Left renal cortex interstitium (tissue), 4 donors: ENCODE measurements around the gene SLC22A4. TPM values are rescaled to one million over a fixed set of nuclear protein-coding genes. Genes with fewer than 3 reads are reported as not detected.

Experiments used
- DNase-seq, 4 donors: peaks; one replicate each; pipeline ENCODE4 v3.0.0-alpha.2; 2013; ENCODE audit warnings: low read depth in 4 of 4, low spot score in 2 of 4, missing footprints in 1 of 4
- polyA plus RNA-seq, 4 donors: library from polyadenylated mRNA; unstranded; fragments of 120-200 nt; gene quantifications; one replicate each; pipeline ENCODE4 v1.2.1, GENCODE V29; 2013; ENCODE audit not compliant: insufficient read length in 4 of 4

The SLC22A4 gene
- polyA plus RNA-seq, 4 donors: 4.6 to 9.2 (median 6.3) TPM

DNA sequence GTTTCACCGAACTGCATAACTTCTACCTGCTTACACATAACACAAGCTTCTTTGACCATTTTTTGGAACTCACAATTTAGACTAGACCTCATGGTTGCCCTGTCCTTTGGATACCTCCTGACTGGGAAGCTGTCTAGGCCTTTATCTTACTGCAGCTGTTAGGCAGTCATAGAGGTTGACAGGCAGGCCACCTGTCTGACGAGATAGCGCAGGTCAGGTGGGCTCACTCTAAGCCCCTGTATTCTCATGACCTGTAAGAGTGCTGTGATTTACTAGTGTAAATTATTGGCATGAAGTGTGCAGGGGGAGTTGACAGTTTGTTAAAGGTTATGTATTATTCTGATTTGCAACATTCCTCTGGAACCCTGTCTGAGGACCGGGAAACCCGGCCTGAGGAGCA lies 29.0 kb downstream of the SLC22A4 start:
- no peak for DNase-seq

DNA sequence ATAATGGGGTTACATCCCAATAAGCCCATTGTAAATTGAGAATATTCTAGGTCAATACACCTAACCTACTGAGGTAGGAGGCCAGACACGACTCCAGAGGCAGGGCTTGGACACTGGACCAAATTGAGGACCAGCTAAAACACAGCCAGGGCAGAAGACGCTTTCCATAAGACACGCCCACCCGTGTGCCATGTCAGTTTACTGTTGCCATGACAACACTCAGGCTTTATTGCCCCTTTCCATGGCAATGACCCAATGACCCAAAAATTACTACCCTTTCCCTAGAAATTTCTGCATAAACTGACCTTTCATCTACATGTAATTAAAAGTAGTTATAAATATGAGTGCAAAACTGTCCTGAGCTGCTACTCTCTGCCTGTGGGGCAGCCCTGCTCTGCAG lies 31.5 kb downstream of the SLC22A4 start:
- DNase-seq: no peak

DNA sequence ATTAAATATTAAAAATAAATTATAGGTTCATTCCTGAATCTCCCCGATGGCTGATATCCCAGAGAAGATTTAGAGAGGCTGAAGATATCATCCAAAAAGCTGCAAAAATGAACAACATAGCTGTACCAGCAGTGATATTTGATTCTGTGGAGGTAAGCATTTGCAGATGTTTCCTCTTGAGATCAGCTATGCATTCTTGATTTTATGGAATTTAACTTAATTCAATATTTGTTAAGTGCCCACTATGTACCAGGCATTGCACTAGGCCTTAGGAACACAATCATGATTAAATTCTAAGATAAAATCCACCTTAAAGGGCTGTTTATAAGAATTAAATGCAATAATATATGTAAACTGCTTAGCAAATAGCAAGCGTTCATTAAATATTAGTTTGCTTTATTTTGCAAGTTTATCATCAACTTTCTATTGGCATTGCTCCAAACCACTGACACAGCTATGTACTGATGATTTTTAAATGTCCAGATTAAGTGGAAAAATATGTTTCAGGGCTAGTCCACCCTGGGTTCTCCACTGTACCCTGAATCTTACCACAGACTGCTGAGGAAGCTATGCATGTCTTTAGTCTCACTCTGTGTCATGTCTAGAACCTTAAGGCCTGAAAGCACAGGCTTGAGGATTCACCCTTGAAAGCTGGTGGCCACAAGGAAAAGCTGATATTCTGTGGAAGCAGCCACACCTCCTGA lies 33.2 kb downstream of the SLC22A4 start:
- no peak for DNase-seq

DNA sequence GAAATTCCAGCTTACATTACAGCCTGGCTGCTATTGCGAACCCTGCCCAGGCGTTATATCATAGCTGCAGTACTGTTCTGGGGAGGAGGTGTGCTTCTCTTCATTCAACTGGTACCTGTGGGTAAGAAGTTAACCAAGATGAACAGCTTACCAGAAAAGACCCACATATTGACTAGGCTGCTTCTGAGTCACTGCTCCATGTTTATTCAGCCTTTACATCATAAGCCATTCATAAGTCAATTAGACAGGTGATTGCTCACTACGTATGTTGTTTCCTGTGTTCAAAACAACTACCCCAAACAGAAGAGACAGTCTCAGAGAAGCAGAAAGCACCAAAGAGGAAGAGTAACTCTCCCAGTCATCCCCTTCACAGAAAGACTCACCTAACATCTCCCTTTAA lies 40.6 kb downstream of the SLC22A4 start:
- no peak for DNase-seq

DNA sequence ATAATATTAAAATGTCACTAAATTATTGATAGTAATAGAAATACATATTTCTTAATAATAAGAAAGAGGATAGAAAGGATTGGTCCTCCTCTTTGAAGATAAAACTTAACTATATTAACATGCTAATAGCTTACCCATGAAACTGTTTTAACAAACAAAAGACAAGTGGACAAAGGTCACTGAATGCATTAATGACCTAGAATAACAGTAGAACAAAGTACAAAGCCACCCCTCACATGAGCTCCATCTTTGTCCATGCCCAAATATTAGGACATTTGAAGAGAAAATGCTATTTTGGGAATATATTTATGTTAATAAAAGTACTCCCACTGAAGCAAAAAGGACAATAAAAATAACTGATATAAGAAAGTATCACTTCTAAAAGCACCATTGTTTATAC lies 41.2 kb downstream of the SLC22A4 start:
- DNase-seq: no peak

DNA sequence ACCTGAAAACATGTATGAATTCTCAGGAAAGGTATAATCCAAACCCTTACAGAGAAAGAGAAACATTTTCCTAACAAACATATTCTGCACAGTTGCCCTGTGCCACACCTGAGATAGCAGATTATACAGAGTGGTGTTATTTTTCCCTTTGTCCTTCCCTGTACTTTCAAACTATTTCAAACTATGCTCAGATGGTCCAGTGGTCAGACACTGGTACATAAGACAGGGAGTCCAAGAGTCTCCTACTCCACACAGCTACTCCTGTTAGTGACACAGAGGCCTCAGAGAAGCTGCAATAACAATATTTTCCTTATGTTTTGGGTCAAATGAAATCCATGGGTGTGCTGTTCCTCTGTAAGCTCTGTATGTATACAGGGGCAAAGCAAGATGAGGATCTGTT lies 45.3 kb downstream of the SLC22A4 start:
- DNase-seq: no peak

DNA sequence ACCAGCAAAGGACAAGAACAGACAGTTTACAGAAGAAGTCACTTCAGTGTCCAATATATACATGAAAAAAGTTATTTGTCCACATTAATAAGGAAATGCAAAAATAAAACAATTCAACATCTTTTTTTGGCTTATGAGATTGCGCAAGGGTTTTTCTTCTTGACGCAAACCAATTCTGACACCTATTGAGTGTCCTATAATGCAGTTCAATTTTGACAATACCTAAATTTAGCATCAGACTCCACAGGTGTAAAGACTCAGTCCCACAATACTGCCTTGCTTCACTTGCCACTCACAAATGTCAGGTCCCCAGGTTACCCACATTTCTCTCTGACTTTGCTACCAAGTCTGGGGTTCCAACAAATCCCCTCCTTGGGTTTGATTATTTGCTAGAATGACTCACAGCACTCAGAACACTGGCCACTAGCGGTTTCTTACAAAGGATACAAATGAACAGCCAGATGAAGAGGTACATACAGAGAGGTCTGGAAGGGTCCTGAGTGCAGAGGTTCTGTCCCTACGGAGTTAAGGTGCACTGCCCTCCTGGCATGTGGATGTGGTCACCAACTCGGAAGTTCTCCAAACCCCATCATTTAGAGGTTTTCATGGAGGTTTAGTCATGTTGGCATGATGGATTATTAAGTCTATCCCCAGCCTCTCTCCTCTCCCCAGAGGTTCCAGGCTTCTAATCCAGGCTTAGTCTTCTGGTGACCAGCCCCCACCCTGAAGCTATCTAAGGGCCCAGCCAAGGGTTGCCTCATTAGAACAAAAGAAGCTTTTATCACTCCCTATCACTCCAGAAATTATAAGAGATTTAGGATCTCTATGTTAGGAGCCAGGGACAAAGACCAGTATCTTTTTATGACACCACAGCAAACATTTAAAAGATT lies 48.3 kb downstream of the SLC22A4 start:
- DNase-seq: no peak

DNA sequence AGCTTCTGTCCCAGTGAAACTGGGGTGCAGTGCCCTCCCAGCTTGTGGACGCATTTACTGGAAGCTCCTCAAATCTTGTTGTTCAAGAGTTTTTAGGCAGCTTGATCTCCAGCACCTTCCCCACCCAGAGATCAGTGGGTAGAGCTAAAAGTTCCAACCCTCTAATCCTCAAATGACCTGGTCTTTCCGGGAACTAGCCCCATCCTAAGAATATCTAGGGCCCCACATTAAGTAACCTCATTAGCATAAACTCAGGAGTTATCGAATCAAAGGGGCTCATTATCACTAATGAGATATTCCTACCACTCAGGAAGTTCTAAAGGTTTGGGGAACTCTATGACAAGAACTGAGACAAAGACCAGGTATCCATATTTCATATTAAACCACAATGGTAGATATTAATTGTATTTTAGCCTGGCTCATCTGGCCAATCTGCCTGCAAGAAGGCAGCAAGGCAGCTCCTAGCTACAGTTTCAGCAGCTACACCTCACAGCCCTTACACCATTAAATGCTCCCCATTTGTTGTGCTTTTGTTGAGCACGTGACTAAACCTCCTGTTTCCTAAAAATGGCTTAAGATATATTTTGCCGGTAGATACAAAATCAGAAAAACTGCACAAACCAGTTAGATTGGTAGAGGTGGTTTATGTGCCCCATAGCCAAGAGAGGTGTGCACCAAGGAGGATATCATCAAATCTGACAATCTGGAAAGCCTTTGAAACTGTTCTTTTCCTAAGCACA lies 50.8 kb downstream of the SLC22A4 start:
- DNase-seq: no peak

DNA sequence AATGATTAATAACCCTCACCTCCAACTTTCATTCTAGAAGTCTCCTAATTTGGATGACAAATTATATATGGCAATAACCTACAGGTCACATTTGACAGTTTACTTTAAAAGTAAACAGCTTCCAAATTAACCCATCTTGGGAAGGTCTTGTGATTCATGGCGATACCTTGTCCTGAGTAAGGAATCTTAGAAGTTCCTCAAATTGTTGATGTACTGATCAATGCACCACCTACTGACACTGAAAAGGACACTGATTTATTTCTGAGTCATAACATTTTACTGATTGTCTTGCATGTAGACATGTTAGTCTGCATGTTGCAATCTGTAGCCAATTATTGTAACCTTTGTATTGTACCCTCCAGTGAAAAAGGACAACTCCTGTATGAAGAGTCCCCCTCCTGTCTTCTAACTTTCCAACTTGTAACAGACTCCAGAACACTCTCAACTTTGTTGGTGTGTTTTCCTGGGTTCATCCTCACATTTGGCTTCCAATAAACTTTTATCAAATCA lies 59.3 kb downstream of the SLC22A4 start:
- no peak for DNase-seq

DNA sequence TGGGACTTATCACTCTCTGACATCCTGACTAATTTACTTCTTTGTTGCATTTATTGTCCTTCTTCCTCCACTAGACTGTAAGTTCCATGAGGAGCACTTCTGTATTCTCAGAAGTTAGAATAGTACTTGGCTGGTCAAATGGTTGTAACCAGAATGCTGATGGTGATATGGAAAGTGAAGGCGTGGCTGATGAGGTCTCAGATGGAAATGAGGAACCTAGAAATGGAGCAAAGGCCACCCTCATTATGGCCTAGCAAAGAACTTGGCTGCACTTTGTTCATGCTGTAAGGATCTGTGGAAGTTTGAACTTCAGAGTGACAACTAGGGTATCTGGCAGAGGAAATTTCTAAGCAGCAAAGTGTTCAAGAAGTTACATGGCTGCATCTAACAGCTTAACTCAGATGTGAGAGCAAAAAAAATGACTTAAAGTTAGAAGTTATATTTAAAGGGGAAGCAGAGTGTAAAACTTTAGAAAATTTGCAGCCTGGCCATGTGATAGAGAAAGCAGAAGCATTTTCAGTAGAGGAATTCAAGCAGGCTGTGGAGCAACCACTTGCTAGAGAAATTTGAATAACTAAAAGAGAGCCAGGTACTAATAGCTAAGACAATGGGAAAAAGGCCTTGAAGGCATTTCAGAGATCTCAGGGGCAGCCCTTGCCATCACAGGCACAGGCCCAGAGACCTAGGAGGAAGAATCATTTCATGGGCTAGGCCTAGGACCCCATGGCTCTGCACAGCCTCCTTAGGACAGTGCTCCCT lies 60.4 kb downstream of the SLC22A4 start:
- DNase-seq: no peak

DNA sequence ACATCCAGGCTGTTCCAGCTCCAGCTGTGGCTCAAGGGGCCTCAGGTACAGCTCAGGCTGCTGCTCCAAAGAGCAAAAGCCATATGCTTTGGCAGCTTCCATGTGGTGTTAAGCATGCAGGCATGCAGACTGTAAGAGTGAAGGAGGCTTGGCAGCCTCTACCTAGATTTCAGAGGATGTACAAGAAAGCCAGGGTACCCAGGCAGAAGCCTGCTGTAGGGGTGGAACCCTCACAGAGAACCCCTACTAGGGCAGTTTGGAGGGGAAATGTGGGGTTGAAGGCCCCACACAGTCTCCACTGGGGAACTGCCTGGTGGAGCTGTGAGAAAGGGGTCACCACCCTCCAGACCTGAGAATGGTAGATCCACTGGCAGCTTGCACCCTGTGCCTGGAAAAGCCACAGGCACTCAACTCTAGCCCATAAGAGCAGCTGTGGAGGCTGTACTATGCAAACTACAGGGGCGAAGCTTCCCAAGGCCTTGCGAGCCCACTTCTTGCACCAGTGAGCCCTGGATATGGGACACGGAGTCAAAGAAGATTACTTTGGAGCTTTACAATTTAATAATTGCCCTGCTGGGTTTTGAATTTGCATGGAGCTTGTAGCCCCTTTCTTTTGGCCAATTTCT lies 61.1 kb downstream of the SLC22A4 start:
- DNase-seq: no peak

DNA sequence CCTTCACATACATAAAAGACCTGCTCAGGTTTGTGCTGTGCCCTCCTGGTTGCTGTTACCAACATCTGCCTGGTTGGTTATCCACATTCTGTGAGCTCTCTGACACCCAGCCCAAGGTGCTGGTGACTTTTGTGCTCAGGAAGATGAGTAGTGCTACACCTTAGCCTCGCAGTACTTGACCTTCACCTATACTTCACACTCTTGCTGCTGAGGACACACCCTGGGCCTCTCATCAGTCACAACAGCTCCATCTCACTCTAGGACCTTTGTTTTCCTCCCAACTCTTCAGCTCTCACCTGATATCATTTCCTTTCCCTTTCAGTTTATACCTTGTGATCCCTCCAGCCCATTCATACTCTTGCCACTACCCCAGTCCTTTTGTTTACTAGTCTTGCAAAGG lies 64.6 kb downstream of the SLC22A4 start:
- DNase-seq: no peak

DNA sequence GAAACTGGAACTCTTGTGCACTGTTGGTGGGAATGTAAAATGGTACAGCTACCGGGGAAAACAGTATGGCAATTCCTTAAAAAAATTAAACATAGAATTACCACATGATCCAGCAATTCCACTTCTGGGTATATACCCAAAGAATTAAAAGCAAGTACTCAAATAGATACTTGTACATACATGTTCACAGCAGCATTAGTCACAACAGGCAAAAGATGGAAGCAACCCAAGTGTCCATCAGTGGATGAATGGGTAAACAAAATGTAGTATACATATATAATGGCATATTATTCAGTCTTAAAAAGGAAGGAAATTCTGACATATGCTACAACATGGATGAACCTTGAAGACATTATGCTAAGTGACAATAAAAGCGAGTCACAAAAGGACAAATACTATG lies 67.9 kb downstream of the SLC22A4 start:
- no peak for DNase-seq

DNA sequence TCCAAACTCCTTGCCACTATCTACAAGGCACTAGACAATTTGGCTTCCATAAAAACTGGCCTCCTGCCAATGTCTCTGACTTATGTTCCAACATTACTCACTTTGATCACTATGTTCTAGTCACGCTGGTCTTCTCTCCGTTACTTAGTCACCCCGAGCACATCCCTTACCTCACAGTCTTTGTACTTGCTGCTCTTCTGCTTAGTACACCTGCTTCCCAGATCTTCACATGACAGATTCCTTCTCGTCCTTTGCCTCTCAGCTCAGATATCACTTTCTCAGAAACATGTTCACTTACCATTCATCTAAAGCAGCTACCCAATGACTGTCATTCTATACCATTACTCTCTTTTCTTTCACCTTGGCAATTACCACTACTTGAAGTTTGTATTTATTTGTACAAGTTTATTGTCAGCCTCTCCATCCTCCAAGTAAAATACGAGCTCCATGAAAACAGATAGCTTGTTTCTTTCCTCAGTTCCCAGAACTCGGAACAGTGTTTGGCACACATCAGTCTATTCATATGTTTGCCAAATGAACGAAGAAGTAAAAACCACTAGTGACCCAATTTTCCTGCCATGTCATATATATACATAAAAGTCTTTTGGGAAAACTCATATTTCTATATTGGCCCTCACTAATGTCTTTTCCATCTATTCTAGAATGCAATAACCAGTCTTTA lies 69.4 kb downstream of the SLC22A4 start:
- no peak for DNase-seq

DNA sequence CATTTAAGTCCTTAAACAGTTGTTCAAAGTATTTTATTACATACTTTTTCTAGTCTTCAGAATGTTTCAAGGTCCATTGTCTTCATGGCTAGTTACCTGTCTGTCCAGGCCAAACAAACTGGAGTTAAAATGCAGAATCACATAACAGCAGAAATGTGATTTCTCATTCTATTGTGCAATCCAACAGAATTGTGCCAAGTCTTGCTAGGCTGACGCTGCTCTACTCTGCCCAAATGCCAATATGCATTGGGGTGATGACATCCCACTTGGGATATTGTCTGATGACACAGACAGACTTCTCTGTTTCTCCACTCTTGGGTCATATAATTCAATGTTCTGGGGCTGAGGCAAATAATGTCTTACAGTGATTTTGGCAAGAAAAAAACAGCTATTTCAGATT lies 70.1 kb downstream of the SLC22A4 start:
- no peak for DNase-seq

DNA sequence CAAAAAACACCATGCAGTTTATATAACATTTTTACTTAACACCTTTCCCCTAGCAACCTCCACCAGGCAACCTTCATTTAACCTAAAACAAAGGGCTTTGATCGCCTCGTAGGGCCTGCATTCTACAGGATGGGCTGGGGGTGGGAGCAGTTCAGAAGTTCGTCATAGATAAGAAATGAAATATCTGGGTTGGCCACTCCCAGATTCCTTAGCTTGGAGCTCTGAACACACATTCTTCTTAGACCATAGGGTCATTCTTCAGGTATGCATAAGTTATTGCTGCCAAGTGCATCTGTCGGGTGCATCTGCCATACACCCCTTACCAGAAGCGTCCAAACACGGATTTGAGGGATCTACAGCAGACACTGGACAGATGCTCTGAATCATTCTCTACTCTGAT lies 71.0 kb downstream of the SLC22A4 start:
- no peak for DNase-seq

DNA sequence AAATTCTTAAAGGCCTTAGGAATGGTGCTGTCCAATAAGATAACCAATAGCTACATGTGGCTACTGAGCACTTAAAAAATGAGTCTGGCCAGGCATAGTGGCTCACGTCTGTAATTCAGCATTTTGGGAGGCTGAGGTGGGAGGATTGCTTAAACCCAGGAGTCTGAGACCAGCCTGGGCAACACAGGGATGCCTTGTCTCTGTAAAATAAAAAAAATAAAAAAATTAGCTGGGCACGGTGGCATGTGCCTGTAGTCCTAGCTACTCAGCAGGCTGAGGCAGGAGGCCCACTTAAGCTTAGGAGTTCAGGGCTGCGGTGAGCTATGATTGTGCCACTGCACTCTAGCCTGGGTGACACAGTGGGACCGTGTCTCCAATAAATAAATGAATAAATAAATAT lies 74.0 kb downstream of the SLC22A4 start:
- DNase-seq: no peak

DNA sequence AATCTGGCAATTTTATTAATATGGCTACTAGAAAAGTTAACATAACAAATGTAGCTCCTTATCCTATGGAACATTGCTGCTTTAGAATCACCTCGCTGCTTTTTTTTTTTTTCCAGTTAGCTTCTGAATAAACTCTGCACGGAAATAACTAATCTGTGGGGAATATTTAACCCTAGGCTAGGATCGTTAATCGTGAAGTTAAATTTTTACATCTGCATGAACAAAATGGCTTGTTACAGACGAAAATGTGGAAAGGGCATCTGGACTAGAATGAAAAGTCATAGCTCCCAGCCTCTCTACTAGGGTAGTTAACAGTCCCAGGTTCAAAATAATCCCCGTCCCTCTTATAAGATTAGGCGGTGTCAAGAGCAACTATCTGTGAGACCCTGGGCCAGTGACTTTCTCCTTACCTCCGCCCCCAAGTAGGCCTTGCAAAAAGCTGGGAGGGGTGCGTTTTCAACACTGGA lies 74.8 kb downstream of the SLC22A4 start:
- DNase-seq: peak in 2 of 4 donors; percentile 45 to 67

DNA sequence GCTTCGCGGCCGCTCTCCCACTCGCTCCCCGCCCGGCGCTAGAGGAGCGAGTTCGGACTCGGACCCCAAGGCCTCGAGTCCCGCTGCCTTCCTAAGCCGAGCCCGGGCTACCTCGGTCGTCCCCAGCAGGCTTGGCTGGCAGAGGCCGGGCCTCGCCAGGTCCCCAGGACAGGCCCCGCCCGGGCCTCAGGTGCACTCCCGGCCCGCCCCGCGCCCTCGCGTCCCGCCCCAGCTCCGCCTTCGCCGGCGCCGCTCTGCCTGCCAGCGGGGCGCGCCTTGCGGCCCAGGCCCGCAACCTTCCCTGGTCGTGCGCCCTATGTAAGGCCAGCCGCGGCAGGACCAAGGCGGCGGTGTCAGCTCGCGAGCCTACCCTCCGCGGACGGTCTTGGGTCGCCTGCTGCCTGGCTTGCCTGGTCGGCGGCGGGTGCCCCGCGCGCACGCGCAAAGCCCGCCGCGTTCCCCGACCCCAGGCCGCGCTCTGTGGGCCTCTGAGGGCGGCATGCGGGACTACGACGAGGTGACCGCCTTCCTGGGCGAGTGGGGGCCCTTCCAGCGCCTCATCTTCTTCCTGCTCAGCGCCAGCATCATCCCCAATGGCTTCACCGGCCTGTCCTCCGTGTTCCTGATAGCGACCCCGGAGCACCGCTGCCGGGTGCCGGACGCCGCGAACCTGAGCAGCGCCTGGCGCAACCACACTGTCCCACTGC lies 75.4 kb downstream of the SLC22A4 start, which contains the start of gene SLC22A5:
Gene SLC22A5, plus strand, starts transcription at position 237 of the 707 bp plus-strand sequence. Its CDS starts 263 bp downstream, at position 500.
- peak in 3 of 4 donors; percentile 48 to 57 (median 54) for DNase-seq
